ENCODE results near the gene SPIC.
"Not testable (repeated sequence)": the region's sequence is repeated elsewhere in the genome, so short reads cannot be mapped to it uniquely, and the experiment has no call there.

Gene SPIC

DNA sequence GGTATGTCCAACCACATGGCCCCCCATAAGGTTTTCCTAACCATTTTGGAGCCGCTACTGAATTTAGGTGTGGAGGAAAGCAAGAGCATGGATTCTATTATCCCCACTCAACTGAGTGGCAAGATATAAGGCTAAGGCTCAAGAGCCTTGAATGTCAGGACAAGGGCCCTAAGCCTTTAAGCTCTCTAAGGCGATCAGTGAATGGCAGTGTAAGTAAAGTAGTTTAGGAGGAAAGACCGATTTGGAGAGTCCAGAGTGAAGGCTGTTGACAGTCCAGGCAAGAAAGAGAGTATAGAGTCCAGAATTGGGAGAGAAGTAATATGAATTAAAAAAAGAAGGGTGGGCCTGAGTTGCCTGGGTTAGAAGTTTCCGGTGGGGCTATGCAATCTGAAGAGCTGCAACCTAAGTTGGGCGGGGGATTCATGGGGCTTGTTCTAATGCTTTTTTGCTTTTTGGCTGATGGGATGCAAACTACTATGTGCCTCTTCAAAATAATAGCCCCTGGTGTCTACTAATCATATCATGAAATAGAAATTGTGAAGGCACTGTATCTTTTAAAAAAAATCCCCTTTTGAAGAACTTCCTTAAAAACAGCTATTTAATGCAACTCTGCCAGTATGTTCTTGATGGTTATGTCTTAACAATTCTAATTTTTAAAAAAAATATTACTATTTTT is at the start of gene SPIC:
Gene SPIC, plus strand, starts transcription at position 626 of the 676 bp plus-strand sequence. CDS start 1,569 bp downstream, outside the sequence.
- DNase-seq (ENCODE audit: low read depth, low spot score): no peak

GRCh38 chr12:101430456-101430855 is 44.7 kb upstream of the SPIC start:
- DNase-seq (ENCODE audit: low read depth, low spot score): no peak

DNA sequence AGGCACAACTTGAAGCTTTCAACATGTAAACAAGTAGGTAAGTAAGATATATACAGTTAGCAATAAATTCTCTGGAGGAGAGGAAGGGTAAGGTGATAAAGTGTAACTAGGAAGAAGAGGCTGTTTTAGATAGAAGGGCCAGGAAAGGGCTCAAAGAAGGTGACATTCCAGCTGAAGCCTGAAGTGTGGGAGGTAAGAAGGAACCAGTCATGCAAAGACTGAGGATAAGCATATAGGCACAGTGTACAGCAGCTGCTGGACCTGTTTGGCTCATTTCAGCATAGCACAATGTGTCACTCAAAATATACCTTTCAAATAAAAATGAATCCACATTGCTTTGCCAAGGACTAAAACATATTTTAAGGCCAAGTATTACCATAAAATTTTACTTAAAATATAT is 39.0 kb upstream of the SPIC start:
- no peak for DNase-seq (ENCODE audit: low read depth, low spot score)

- DNase-seq (ENCODE audit: low read depth, low spot score): no peak
Measured at GRCh38 chr12:101439236-101439635, 35.9 kb upstream of the SPIC start.

DNA sequence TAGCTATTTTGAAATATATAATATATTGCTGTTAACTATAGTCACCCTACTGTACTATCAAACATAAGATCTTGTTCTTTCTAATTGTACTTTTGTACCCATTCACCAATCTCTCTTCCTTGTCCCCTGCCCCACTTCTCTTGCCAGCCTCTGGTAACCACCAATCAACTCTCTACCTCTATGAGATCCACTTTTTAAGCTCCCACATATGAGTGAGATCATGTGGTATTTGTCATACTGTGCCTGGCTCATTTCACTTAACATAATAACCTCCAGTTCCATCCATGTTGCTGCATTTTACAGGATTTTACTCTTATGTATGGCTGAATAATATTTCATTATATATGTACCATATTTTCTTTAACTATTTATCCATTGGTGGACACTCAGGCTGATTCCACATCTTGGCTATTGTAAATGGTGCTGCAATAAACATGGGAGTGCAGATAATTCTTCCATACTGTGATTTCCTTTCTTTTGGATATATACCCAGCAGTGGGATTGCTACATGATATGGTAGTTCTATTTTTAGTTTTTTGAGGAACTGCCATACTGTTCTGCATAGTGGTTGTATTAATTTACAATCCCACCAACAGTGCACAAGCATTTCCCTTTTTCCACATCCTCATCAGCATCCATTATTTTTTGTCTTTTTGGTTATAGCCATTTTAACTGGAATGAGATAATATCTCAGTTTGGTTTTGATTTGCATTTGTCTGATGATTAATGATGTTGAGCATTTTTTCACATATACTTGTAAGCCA is 33.5 kb upstream of the SPIC start:
- no peak for DNase-seq (ENCODE audit: low read depth, low spot score)

DNA sequence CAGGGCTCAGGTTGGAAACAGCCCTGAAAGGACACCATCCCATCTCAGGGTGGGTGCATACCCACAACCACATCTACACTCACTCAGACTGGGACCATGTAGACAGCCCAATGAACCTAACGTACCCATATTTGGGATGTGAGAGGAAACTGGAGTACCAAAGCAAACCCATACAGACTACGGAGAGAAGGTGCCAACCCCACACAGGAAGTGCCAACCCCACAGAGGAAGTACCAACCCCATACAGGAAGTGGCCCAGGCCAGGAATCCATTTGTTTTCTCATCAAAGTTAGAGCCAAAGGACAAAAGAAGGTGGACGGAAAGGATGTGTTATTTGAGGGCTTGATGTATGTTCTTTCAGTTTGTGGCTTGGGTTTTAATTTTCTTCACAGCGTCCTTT is 19.5 kb upstream of the SPIC start:
- DNase-seq (ENCODE audit: low read depth, low spot score): no peak

- DNase-seq (ENCODE audit: low read depth, low spot score): peak; percentile 4
Measured at GRCh38 chr12:101459642-101460346, 15.3 kb upstream of the SPIC start.

DNA sequence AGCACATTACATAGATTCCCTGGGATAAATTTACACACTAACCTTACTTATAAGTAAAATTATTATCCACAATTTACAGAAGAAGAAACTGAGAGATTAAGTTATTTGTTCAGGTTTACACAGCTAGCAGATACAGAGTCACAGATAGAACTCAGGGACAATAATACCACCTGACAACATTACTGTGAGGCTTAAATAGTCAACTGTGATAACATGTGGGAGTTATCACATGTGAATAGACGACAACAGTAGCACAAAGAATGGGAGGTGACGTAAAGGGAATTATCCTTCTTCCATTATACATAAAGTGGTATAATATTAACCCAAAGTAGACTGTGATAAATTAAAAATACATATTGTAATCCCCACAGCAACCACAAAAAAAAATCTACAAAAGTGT is 6.2 kb upstream of the SPIC start:
- no peak for DNase-seq (ENCODE audit: low read depth, low spot score)

- DNase-seq (ENCODE audit: low read depth, low spot score): no peak
Measured at GRCh38 chr12:101470939-101471338, 4.2 kb upstream of the SPIC start.

GRCh38 chr12:101471878-101472277 is 3.3 kb upstream of the SPIC start:
- DNase-seq (ENCODE audit: low read depth, low spot score): not testable (repeated sequence)

DNA sequence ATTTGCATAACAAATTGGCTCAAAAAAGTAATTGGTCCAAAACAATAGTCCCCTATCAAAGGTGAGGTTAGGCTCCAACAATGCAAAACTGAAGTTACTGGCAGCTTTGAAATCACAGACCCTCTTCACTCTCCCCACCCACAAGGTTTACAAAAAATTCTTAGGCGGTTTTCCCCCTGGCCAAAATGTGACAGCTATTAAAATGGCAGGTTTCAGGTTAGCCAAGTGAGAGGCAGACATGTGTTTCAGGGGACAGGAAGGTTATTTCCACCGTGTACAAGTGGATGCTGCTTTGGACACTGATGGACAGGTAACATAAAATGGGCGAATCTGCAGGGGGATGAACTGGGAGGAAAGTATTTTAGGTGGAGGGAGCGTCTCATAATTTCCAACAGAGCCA is 888 bp upstream of the SPIC start:
- DNase-seq (ENCODE audit: low read depth, low spot score): no peak

DNA sequence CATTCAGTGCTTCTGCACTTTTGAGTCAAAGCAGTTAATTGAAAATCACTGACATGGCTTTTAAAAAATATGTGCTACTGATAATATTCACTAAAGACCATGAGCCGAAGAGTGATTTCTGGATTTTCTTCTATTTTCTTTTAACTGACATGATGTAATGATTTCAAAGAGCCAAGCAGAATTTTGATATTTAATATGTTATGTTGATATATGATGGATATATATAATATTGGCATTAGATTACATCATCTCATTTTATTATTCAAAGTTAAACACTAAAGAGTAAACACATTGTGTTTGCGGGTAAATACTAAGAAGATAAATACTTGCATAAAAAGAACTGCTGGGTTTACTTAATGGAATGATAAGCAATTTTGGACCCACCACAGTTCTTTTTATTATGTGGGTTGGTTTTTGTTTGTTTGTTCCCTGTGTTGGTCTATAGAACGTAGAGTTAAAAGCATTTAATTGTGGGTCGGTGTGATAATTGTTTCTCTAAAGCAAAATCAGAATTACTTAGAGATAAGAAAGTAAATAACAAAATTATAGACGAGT is 692 bp downstream of the SPIC start:
- DNase-seq (ENCODE audit: low read depth, low spot score): no peak

- no peak for DNase-seq (ENCODE audit: low read depth, low spot score)
Measured at GRCh38 chr12:101480849-101481248, 5.7 kb downstream of the SPIC start.

DNA sequence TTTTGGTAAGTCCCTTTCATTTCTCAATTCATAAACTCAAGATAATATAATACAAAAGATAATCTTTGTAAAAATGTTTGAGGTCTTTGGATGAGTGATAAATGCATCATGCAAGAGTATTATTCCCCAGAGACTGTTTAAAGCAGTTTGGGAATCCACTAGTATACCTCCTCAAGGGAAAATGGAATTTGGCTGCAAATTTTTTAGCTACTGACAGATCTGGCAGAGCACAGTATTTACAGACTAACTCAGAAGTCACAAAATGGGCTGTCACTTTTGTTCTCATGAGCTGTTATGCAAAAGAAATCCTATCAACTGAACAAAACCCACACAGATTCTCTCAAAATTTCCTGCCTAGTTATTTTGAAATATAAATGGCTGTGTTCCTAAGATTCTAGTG is 9.9 kb downstream of the SPIC start:
- DNase-seq (ENCODE audit: low read depth, low spot score): no peak

GRCh38 chr12:101488469-101488868 is 13.3 kb downstream of the SPIC start:
- no peak for DNase-seq (ENCODE audit: low read depth, low spot score)

DNA sequence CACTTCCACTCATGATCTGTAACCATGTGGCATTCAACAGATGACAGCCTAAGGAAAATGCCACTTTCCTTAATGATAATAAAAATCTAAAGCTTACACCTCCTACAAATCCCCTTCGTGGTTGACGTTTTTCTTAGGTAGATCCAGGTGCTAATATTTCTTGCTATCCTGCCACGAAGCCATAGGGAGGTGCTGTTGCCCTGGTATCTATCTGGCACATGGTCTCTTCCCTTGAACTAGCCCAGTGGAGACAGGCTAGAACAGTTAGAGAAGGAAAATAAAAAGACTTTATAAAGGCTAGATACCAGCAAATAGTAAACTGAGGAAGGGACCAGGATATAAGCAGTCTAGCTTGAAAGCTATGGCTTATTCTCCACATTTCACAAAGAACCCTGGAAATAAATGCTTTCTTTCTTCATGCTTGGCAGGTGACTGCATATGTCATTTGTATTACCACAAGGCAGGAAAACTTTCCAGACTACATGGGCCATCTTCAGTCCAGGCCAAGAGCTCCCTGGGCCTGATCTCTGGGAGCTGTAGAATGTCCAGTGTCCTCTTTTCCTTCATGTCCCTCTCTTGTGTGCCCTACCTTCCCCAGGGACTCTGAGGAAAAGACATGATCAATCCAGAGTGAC is 15.3 kb downstream of the SPIC start:
- peak; percentile 19 for DNase-seq (ENCODE audit: low read depth, low spot score)

DNA sequence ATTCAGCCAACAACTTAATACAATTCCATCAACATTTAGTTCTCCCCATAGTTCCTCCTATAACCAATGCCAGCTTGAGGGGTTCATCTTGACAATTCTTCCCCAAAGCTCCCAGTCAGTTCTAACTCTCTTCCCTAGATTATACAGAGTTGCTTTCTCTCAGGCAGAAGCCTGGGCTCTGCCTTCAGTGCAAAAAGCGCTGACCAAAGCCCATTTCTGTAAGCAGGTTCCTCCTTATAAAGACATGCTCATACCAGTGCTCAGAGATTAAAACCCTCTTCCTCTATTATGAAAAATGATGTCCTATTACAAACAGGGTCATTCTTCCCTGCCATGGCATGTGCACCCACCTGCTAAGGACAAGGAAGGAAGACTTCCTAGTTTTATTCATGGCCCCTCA is 16.2 kb downstream of the SPIC start:
- no peak for DNase-seq (ENCODE audit: low read depth, low spot score)

GRCh38 chr12:101493556-101493955 is 18.4 kb downstream of the SPIC start:
- no peak for DNase-seq (ENCODE audit: low read depth, low spot score)

- no peak for DNase-seq (ENCODE audit: low read depth, low spot score)
Measured at GRCh38 chr12:101498252-101498651, 23.1 kb downstream of the SPIC start.

GRCh38 chr12:101501410-101501995 is 26.4 kb downstream of the SPIC start:
- DNase-seq (ENCODE audit: low read depth, low spot score): no peak

- no peak for DNase-seq (ENCODE audit: low read depth, low spot score)
Measured at GRCh38 chr12:101521136-101521535, 46.0 kb downstream of the SPIC start.
